Activated B cell treated with CpG ODN at 0.5 μM for 24 hours (primary cell): ENCODE data around the gene PI4KA. TPM values are rescaled to one million over a fixed set of nuclear protein-coding genes. Genes with fewer than 3 reads are reported as not detected.
"Not testable (repeated sequence)": the region's sequence is repeated elsewhere in the genome, so short reads cannot be mapped to it uniquely, and the experiment has no call there.

Experiments
- ATAC-seq: fragments of 200-7000 bp; cut with Tn5 transposase; one replicate; pipeline ENCODE4 v1.10.0; 2021; ENCODE audit warnings: low read depth, mild to moderate bottlenecking, moderate library complexity
- CTCF ChIA-PET: fragments of 350-600 bp; sonication (Branson Sonifier 250); formaldehyde crosslinking; loops from one replicate; lab custom pipeline; 2021; ENCODE audit warnings: antibody characterized with exemption; lab: Charles Lee
- POLR2A ChIA-PET: fragments of 350-600 bp; sonication (Branson Sonifier 250); formaldehyde crosslinking; loops from one replicate; lab custom pipeline; 2021; ENCODE audit warnings: antibody characterized with exemption; lab: Charles Lee
- DNase-seq: peaks from one replicate; pipeline ENCODE4 v3.0.0; 2022
- H3K27ac Mint-ChIP-seq: one replicate; pipeline ENCODE4 v1.8.0; 2020; ENCODE audit warnings: mixed read lengths
- H3K27me3 Mint-ChIP-seq: one replicate; pipeline ENCODE4 v1.8.0; 2021; ENCODE audit warnings: mixed read lengths
- H3K36me3 Mint-ChIP-seq: one replicate; pipeline ENCODE4 v1.8.0; 2021; ENCODE audit warnings: low read depth, mixed read lengths
- H3K4me1 Mint-ChIP-seq: one replicate; pipeline ENCODE4 v1.8.0; 2021; ENCODE audit warnings: mixed read lengths
- H3K4me3 Mint-ChIP-seq: one replicate; pipeline ENCODE4 v1.8.0; 2020; ENCODE audit warnings: mild to moderate bottlenecking, mixed read lengths
- H3K9me3 Mint-ChIP-seq: one replicate; pipeline ENCODE4 v1.8.0; 2020; ENCODE audit warnings: mixed read lengths
- CTCF ChIP-seq: fragments of 200-600 bp; IDR thresholded peaks from one replicate; pipeline ENCODE4 v1.8.0; 2022; ENCODE audit warnings: antibody characterized with exemption, mild to moderate bottlenecking
- intact Hi-C: fragments of 100-400 bp; cut with micrococcal nuclease; formaldehyde crosslinking; loops from one replicate; pipeline ENCODE4 v1.15.1; 2024
- total RNA-seq: library from RNA; stranded (reverse); gene quantifications from 2 replicates; pipeline ENCODE4 v1.2.3, GENCODE V29; 2022

PI4KA gene
- total RNA-seq, 1 donor from 2014 or later: 114 TPM

GRCh38 chr22:20839837-20840645, 18.6 kb downstream of the PI4KA start:
- intact Hi-C loops: no loop called here
- CTCF ChIA-PET: no interaction called here
- Mint-ChIP-seq H3K4me1 (peaks cover 36% of the 10 kb centered on the region), H3K36me3 (peaks cover 10% of the 10 kb centered on the region), H3K27ac (no peak overlapping the region), H3K9me3 (no peaks in the 10 kb centered on the region), H3K4me3 (no peak overlapping the region), H3K27me3 (no peaks in the 10 kb centered on the region)
- POLR2A ChIA-PET: no interaction called here
- ATAC-seq (no peak), DNase-seq (no peak)
- TF ChIP-seq CTCF: no peak

GRCh38 chr22:20839354-20839753, 19.3 kb downstream of the PI4KA start:
- intact Hi-C loops, H3K9me3 Mint-ChIP-seq, H3K27ac Mint-ChIP-seq, H3K4me3 Mint-ChIP-seq, ATAC-seq, POLR2A ChIA-PET, CTCF ChIA-PET, H3K27me3 Mint-ChIP-seq, DNase-seq: not testable (repeated sequence)
- peaks cover 15% of the 10 kb centered on the region for H3K36me3 Mint-ChIP-seq
- peaks cover 36% of the 10 kb centered on the region for H3K4me1 Mint-ChIP-seq

GRCh38 chr22:20836987-20837823, 21.4 kb downstream of the PI4KA start:
- Mint-ChIP-seq H3K4me1 (peaks cover 29% of the 10 kb centered on the region), H3K27ac (no peak overlapping the region), H3K27me3 (no peaks in the 10 kb centered on the region), H3K4me3 (no peak overlapping the region), H3K9me3 (no peaks in the 10 kb centered on the region), H3K36me3 (peaks cover 35% of the 10 kb centered on the region)
- no peak for DNase-seq
- POLR2A ChIA-PET: no interaction called here
- CTCF ChIA-PET: no interaction called here
- intact Hi-C loops: no loop called here
- TF ChIP-seq CTCF: no peak
- no peak for ATAC-seq

- Mint-ChIP-seq H3K27ac (no peak overlapping the region), H3K4me1 (peaks cover 11% of the 10 kb centered on the region), H3K4me3 (no peak overlapping the region), H3K27me3 (no peaks in the 10 kb centered on the region), H3K36me3 (peaks cover 54% of the 10 kb centered on the region), H3K9me3 (no peaks in the 10 kb centered on the region)
- ATAC-seq (no peak), DNase-seq (no peak)
- ChIA-PET CTCF (no interaction called here), POLR2A (no interaction called here)
- no peak for TF ChIP-seq CTCF
- intact Hi-C loops: no loop called here
Observed at GRCh38 chr22:20834725-20835124, 23.9 kb downstream of the PI4KA start.

- Mint-ChIP-seq H3K27ac (no peak overlapping the region), H3K4me1 (peaks cover 11% of the 10 kb centered on the region), H3K36me3 (peaks cover 59% of the 10 kb centered on the region), H3K4me3 (no peak overlapping the region), H3K9me3 (no peaks in the 10 kb centered on the region), H3K27me3 (no peaks in the 10 kb centered on the region)
- no peak for TF ChIP-seq CTCF
- DNase-seq (no peak), ATAC-seq (no peak)
- ChIA-PET CTCF (no interaction called here), POLR2A (no interaction called here)
- intact Hi-C loops: no loop called here
Observed at GRCh38 chr22:20834206-20834605, 24.4 kb downstream of the PI4KA start.
